ENCODE results near the gene ANAPC5.

DNA sequence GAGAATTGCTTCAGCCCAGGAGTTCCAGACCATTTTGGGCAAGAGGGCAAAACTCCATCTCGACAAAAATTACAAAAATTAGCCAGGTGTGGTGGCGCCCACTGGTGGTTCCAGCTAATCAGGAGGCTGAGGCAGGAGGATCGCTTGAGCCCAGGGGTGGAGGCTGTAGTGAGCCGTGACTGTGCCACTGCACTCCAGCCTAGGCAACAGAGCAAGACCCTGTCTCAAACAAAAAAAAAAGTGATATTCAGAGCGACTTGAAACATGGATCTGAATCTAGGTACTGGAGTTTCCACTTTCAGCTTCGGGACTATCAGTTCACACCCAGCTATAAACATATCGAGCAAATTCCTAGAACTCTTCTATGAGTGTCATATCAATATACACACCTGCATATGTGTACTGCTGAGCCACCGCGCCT is 31.4 kb upstream of the ANAPC5 start:
- TF ChIP-seq YY1 (IDR thresholded peaks at IDR 0.05; ENCODE audit: insufficient read depth, insufficient read length) (no peak), ZNF274 (IDR thresholded peaks at IDR 0.05; ENCODE audit: low read depth, low read length) (no peak), SUZ12 (IDR thresholded peaks at IDR 0.05; ENCODE audit: extremely low read depth, insufficient read depth, insufficient read length) (no peak)

Measured in NT2/D1 (cell line).